ENCODE measurements around the gene ULK1.

DNA sequence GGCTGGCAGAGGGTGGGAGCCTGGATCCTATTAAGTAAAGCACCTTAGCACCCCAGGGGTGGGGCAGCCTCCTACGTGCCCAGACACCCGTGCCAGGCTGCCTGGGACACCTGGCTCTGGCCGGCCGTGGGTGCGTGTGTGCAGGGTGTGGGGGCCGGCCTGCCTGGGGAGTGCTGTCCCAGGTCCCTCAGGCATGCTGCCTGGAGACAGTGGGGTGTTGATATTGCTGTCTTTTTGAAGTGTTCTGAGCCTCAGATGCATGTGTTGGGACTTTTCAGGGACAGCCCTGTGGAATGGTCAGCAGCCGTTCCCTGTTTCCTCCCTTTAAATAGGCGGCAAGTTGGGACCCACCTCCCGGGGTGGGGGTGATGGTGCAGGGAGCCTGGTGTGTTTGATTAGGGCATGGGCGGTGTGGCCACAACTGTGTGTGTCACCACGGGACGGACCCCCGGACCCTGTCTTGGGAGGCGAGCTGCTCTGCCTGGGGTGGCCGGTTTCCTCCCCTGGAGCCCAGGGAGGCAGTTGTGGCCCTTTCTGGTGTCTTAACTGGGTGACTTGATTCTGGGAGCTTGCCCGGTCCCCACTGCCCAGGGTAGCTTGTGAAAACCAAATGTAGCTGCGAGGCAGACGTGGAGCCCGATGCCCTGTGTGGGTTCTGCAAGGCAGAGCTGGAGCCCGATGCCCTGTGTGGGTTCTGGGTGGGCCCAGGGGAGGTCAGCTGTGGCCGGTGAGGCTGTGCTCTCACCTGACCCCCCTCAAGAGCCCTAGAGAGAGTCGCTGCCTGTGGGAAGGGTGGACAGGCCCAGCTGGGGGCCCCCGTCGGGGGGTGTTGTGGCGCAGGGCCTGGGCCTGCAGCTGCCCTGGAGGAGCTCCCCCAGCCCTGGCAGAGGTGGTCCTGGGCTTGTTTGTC lies 8.2 kb downstream of the ULK1 start:
- TF ChIP-seq, protein P1, sequence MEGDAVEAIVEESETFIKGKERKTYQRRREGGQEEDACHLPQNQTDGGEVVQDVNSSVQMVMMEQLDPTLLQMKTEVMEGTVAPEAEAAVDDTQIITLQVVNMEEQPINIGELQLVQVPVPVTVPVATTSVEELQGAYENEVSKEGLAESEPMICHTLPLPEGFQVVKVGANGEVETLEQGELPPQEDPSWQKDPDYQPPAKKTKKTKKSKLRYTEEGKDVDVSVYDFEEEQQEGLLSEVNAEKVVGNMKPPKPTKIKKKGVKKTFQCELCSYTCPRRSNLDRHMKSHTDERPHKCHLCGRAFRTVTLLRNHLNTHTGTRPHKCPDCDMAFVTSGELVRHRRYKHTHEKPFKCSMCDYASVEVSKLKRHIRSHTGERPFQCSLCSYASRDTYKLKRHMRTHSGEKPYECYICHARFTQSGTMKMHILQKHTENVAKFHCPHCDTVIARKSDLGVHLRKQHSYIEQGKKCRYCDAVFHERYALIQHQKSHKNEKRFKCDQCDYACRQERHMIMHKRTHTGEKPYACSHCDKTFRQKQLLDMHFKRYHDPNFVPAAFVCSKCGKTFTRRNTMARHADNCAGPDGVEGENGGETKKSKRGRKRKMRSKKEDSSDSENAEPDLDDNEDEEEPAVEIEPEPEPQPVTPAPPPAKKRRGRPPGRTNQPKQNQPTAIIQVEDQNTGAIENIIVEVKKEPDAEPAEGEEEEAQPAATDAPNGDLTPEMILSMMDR (conservative IDR thresholded peaks at IDR 0.05; ENCODE audit: low read depth in 2 of 2) = no peak
- TF ChIP-seq EZH2 (IDR thresholded peaks at IDR 0.05; ENCODE audit: low read depth, unreplicated experiment) = no peak
- no peak for TF ChIP-seq POLR2AphosphoS5 (IDR thresholded peaks at IDR 0.05; ENCODE audit: low read depth)
- no peak for TF ChIP-seq EZH2phosphoT487 (IDR thresholded peaks at IDR 0.05; ENCODE audit: unreplicated experiment)
- TF ChIP-seq, protein P2, sequence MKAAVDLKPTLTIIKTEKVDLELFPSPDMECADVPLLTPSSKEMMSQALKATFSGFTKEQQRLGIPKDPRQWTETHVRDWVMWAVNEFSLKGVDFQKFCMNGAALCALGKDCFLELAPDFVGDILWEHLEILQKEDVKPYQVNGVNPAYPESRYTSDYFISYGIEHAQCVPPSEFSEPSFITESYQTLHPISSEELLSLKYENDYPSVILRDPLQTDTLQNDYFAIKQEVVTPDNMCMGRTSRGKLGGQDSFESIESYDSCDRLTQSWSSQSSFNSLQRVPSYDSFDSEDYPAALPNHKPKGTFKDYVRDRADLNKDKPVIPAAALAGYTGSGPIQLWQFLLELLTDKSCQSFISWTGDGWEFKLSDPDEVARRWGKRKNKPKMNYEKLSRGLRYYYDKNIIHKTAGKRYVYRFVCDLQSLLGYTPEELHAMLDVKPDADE (IDR thresholded peaks at IDR 0.05) = no peak
- TF ChIP-seq JUNB (IDR thresholded peaks at IDR 0.05; ENCODE audit: unreplicated experiment) = no peak
- no peak for TF ChIP-seq REST (IDR thresholded peaks at IDR 0.05; ENCODE audit: unreplicated experiment)
- no peak for TF ChIP-seq NANOG (IDR thresholded peaks at IDR 0.05; ENCODE audit: borderline replicate concordance)
